Measurements from ENCODE around the gene DOCK1. TPM values are rescaled to one million over a fixed set of nuclear protein-coding genes. Genes with fewer than 3 reads are reported as not detected.

The DOCK1 gene
- total RNA-seq, 1 experiment from 2014 or later, result 44.5 TPM

DNA sequence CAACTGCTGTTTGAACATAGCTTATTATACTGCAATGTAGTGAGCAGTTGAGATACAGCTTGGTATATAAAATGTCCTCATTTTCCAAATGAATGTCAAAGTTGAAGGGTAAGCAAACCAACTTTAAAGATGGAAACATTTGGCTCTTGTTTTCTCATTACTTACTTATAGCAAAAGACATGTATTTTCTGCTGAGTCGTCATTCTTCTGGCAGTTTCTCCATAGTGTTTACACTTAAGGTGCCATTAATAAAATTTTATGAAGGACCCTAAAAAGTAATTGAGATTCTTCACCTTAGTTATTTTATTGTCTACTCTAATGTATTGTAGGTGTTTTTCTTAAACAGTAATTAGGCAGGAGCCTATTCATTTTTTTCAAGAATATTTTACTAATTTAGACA, 222.6 kb downstream of the DOCK1 start:
- Histone ChIP-seq H3K36me3 (replicated peaks; ENCODE audit: control insufficient read depth, insufficient read depth, low read length) (peaks cover 3% of the 10 kb centered on the region), H3K4me3 (ENCODE audit: insufficient read depth, low read depth, low read length) (no peak overlapping the region), H3K27me3 (ENCODE audit: control insufficient read depth, insufficient read depth, low read length) (no peaks in the 10 kb centered on the region)
- no peak for DNase-seq

DNA sequence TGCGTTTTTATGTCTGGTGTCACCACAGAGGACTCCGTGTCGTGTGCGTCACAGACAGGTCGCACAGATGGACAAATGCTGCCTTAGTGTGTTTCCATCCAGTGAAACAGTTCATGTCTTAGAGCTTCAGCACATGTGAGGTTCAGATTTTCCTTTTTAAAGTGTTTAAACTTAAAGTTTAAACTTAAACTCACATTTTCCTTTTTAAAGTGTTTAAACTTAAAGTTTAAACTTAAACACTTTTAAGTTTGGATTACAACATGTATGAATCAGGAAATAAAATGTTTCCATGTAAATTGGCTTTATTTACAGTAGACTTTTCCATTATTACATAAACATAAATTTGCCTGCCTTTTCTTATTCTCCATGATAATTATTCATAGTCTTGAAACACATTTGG, 223.9 kb downstream of the DOCK1 start:
- peaks cover 3% of the 10 kb centered on the region for H3K36me3 ChIP-seq (replicated peaks; ENCODE audit: control insufficient read depth, insufficient read depth, low read length)
- H3K4me3 ChIP-seq (ENCODE audit: insufficient read depth, low read depth, low read length), result no peak overlapping the region
- H3K27me3 ChIP-seq (ENCODE audit: control insufficient read depth, insufficient read depth, low read length), result no peaks in the 10 kb centered on the region
- DNase-seq, result no peak

DNA sequence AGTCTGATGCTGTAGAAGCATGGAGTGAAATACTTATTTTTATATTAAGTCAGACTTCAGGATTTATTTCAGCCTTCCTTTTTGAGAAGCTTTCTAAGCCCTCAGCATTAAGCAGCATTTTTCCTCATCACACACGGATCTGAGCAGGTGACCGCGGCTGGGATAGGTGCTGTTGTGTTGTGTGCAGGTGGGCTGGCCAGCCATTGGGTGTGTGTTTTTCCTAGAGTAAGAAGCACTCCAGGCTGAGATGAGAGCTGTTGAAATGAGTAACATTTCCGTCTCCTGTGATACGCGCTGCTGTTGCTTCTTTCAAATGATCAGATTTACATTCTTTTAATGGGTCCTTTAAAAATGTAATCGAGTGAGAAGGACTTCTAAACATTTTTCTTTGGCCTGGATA, 227.2 kb downstream of the DOCK1 start:
- DNase-seq, result no peak
- Histone ChIP-seq H3K36me3 (replicated peaks; ENCODE audit: control insufficient read depth, insufficient read depth, low read length) (peaks cover 3% of the 10 kb centered on the region; the same call in 1 of the 2 replicates), H3K27me3 (ENCODE audit: control insufficient read depth, insufficient read depth, low read length) (no peaks in the 10 kb centered on the region), H3K4me3 (ENCODE audit: insufficient read depth, low read depth, low read length) (no peak overlapping the region)

DNA sequence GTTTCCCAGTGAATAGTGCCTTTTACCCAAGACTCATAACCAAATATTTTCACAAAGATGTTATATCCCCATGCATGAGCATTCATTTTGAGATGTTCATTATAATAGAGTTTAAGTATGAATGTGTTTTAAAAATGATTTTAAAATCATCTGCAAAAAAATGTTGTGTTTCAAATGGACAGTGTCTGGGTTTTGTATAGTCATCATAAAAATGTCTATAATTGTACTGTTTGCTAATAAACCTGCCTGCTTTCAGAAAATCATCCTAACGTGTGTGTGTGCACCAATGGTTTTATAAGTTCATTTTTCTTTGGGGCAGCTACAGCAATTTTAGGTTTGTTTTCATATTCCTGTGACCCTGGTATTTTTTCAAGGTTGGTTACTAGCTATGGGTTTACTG, 228.0 kb downstream of the DOCK1 start:
- peaks cover 3% of the 10 kb centered on the region; the same call in 1 of the 2 replicates for H3K36me3 ChIP-seq (replicated peaks; ENCODE audit: control insufficient read depth, insufficient read depth, low read length)
- no peak overlapping the region for H3K4me3 ChIP-seq (ENCODE audit: insufficient read depth, low read depth, low read length)
- no peak for DNase-seq
- no peaks in the 10 kb centered on the region for H3K27me3 ChIP-seq (ENCODE audit: control insufficient read depth, insufficient read depth, low read length)

DNA sequence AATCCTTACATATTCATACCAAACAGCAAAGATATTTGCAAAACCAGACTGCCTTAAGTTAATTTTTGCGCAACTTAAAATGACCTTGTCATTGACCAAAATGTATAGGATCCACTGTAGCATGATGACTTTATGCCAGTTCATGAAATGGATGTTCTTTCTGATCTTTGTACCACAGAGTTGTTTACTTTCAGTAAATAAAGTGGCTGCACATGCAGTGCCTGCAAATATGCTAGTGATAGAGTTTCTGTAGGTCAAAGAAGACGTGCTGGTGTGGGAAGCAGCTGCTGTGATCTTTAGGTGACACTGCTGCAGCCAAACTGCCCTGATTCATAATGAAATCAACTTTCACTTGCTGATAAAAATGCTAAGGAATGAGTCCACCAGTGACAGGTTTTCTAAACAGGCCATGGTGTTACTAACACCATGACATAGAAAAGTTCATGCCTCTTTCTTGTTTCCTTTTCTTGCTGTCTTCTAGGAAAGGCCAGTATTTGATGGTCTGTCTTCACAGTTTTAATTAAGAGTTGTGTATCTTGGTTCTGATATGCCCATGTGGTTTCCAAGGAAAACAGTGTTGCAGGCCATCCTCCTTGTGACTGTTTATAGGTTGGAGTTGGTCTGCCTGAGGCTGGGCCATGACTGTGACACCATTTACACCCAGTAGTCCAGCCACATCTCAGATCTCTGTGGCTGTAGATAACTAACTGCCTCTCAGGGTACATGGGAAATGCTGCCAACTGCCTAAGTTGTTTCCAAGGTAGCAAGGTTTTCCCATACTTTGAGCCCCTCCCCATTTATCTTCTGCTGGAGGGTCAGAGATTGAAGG, 228.7 kb downstream of the DOCK1 start:
- no peak overlapping the region for H3K4me3 ChIP-seq (ENCODE audit: insufficient read depth, low read depth, low read length)
- H3K36me3 ChIP-seq (replicated peaks; ENCODE audit: control insufficient read depth, insufficient read depth, low read length), result peaks cover 3% of the 10 kb centered on the region; the same call in 1 of the 2 replicates
- H3K27me3 ChIP-seq (ENCODE audit: control insufficient read depth, insufficient read depth, low read length), result no peaks in the 10 kb centered on the region
- DNase-seq, result no peak

DNA sequence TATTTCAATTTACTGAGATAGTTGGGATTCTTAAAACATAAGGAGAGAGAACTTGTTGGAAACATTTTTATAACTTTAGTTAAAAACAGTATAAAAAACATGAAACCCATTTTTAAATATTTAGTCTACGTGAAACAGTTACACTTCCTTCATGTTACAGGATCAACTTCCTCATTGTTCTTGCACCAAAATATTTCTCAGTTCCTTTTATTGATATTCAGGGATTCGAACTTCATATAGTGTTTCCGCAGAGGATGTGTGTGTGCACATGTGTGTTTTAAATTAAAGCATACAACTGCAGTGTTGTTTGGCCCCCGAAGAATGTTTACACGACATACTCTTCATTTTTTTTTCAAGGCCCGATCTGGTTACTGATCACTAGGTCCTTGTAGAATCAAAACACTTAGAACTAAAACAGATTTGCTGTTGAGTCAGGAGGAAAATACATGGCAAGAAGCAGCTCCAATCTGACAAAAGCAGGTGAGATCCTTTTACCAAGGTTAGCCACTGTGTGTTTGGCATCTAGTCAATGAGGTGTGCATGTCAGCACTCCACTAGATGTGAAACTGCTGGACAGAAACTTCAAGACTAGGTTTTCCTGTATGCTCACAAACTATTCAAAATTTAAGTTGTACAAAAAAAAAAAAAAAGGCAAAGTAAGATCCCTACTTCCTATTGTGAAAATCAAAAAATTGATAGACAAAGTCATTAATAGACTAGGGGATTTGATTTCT, 230.8 kb downstream of the DOCK1 start:
- H3K36me3 ChIP-seq (replicated peaks; ENCODE audit: control insufficient read depth, insufficient read depth, low read length), result no peaks in the 10 kb centered on the region; the same call in 1 of the 2 replicates
- DNase-seq, result no peak
- H3K27me3 ChIP-seq (ENCODE audit: control insufficient read depth, insufficient read depth, low read length), result no peaks in the 10 kb centered on the region
- H3K4me3 ChIP-seq (ENCODE audit: insufficient read depth, low read depth, low read length), result no peak overlapping the region

DNA sequence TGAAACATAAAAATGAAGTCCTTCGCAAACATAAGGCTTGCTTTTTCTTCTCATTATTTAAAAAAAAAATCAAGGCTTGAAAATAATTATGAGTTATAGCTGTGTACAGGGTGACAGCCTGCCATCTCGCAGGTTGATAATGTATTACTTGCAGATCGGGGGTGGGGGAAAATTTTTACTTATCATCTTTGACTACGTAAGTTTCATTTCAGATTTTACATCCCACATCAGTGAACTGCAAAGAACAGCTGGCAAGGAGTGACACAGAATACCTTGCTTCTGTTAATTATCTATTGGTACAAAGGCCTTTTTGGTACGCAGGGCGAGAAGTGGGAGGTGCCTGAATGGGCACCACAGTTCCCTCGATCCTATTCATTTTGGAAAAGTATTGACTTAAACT, 232.2 kb downstream of the DOCK1 start:
- Histone ChIP-seq H3K4me3 (ENCODE audit: insufficient read depth, low read depth, low read length) (no peak overlapping the region), H3K36me3 (replicated peaks; ENCODE audit: control insufficient read depth, insufficient read depth, low read length) (no peaks in the 10 kb centered on the region; the same call in 1 of the 2 replicates), H3K27me3 (ENCODE audit: control insufficient read depth, insufficient read depth, low read length) (no peaks in the 10 kb centered on the region)
- no peak for DNase-seq

DNA sequence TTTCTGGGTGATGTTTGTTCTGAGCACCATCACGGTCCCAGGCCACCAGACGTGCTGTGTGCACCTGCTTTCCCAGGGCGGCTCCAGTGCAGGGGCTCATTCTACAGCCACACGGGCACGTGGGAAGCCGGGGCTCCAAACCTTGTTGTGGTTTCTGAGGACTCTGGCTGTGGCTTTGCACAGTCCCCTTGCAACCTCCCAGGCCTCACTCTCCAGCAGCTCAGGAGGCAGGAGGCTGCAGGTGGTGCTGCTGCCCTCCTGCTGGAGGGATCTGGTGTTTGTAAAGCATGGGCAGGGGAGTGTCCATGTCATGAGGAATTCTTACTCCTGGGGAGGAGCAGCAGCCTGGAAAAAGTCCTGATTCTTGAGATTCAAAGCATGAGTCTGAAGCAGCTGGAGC, 236.9 kb downstream of the DOCK1 start:
- no peak for DNase-seq
- no peaks in the 10 kb centered on the region; the same call in 1 of the 2 replicates for H3K36me3 ChIP-seq (replicated peaks; ENCODE audit: control insufficient read depth, insufficient read depth, low read length)
- H3K27me3 ChIP-seq (ENCODE audit: control insufficient read depth, insufficient read depth, low read length), result no peaks in the 10 kb centered on the region
- no peak overlapping the region for H3K4me3 ChIP-seq (ENCODE audit: insufficient read depth, low read depth, low read length)

DNA sequence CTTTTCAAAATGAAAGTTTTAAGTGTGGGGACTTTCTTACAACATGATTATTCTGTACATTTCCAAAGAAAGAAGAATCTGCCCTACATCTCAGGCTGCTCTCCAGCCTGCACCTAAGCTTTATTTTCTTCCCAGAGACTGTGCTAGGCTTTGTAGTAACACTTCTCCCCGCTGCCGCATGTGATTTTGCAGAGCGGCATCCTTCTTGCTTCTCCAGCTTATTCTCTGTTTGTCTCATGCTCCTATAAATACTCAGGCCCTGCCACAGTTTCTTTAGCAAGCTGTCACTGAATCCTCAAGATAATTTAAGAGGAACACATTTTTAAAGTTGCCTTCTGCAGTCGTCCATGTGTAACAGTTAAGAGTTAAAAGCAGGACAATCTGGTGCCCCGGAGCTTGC, 237.6 kb downstream of the DOCK1 start:
- Histone ChIP-seq H3K4me3 (ENCODE audit: insufficient read depth, low read depth, low read length) (no peak overlapping the region), H3K36me3 (replicated peaks; ENCODE audit: control insufficient read depth, insufficient read depth, low read length) (no peaks in the 10 kb centered on the region; the same call in 1 of the 2 replicates), H3K27me3 (ENCODE audit: control insufficient read depth, insufficient read depth, low read length) (no peaks in the 10 kb centered on the region)
- DNase-seq, result no peak

DNA sequence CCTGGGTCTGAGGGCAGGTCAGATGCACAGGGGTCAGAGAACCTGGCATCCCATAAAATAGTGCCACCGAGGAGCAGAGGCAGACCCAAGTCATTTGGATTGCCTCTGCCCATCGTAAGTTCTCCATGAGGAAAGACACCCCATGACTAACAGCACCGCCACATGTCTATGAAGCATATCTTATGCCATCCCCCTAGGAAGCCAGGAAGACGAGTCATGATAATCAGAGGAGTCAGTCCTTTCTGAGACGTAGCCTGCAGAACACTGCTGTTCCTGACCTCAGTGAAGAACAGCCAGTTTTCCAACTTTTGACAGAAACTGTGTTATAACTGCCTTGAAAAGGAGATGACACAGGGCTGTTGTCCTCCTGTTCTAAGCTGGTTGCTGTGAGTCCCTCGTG, 239.9 kb downstream of the DOCK1 start:
- no peak for DNase-seq
- no peak overlapping the region for H3K4me3 ChIP-seq (ENCODE audit: insufficient read depth, low read depth, low read length)

DNA sequence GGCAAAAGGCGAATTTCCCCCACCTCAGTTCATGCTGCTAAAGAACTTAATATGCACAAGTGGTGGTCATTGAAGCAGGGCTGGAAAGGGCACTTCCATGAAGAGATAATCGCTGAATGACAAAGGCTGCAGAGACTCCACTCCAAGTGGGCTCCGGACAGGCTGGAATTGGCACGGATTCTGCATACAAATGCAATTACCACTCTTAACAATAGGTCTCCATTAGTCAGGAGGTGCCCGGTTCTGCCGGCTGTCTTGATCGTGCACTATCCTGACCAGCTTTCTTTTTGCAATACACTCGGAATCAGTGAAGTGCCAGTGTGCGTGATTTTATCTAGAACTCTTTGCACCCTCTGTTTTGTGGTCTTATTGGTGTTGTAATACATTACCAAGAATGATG, 241.4 kb downstream of the DOCK1 start:
- Histone ChIP-seq H3K4me3 (ENCODE audit: insufficient read depth, low read depth, low read length) (no peak overlapping the region), H3K36me3 (replicated peaks; ENCODE audit: control insufficient read depth, insufficient read depth, low read length) (no peaks in the 10 kb centered on the region), H3K27me3 (ENCODE audit: control insufficient read depth, insufficient read depth, low read length) (no peaks in the 10 kb centered on the region)
- DNase-seq, result no peak

More for the DNA sequence above, 239.9 kb downstream of the DOCK1 start:
- no peaks in the 10 kb centered on the region for H3K36me3 ChIP-seq (replicated peaks; ENCODE audit: control insufficient read depth, insufficient read depth, low read length)
- H3K27me3 ChIP-seq (ENCODE audit: control insufficient read depth, insufficient read depth, low read length), result no peaks in the 10 kb centered on the region

DNA sequence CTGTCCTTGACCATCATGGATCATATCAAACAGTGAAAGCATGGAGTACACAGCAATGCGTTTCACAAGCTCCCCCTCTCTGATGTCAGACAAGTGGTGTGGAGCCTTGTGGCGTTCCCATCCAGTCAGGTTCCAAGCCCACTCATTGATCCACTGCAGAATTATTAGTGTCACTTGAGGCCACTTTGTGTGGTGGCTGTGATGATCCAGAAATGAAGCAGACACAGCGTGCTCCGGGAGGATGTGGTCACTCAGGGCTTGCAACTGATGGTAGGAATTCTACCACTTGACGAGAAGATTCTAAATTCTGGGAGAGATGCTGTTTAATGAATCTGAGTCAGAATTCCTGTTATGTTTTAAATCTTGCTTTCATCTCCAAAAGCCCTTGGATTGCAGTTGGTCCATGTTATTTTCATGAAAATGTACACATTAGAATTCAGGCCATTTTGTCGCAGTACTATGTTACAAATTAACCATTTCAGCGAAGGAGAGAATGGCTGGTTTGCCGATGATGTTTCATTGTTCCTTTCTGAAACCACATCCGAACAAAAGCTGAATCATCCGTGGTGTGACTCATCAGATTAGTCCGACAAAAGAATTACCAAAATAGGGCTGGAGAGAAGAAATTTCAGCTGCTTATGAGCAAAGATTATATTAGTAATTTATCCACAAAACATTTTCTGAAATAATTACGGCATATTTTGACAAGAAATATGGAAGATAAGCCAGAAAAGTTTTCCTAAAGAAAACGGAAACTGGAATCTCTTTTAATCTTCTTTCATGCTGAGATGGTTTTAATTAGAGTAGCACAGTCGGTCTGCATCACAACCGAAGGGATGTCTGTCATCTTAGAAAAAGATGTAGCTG, 243.1 kb downstream of the DOCK1 start:
- H3K36me3 ChIP-seq (replicated peaks; ENCODE audit: control insufficient read depth, insufficient read depth, low read length), result no peaks in the 10 kb centered on the region
- no peak for DNase-seq
- H3K4me3 ChIP-seq (ENCODE audit: insufficient read depth, low read depth, low read length), result no peak overlapping the region
- H3K27me3 ChIP-seq (ENCODE audit: control insufficient read depth, insufficient read depth, low read length), result no peaks in the 10 kb centered on the region

DNA sequence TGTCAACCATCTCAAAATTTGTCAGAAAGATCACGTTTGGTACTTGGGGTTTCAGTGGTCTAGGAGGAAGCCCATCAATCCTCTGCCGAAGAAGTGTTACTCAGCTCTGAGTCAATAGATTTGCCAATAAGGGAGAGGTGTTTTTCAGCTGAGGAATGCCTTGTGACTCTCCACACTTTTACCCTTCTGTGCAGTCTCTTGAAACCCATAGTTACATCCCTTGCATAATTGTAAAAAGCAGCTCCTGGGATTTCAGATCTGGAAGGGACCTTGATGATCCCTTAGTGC, 243.6 kb downstream of the DOCK1 start:
- H3K36me3 ChIP-seq (replicated peaks; ENCODE audit: control insufficient read depth, insufficient read depth, low read length), result no peaks in the 10 kb centered on the region
- no peaks in the 10 kb centered on the region for H3K27me3 ChIP-seq (ENCODE audit: control insufficient read depth, insufficient read depth, low read length)
- no peak for DNase-seq
- no peak overlapping the region for H3K4me3 ChIP-seq (ENCODE audit: insufficient read depth, low read depth, low read length)

DNA sequence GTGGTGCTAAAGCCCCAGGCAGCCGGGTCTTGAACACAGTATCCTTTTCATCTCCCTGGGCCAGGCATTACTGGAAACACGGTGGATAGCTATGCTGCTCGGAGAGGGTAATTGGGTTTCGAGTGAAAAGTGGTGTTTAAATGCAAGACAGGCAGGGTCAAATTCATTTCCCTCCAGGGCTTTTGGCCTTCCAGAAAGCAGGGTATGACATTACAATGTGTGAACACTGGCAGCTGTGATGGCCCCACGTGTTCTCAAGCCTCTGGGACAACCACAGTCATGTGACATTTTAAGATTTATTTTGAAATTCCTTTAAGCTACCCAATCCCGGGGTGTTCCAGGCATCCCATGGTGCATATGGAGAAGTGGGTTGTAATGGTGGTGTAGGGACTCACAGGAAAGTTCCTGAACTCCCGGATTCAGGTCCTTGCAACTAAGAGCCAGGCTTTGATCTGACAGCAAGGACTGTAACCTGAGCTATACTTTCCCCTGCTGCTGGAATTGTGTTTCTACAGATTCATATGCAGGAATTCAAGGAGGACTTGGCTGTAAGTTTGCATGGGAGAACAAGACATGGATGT, 244.4 kb downstream of the DOCK1 start:
- Histone ChIP-seq H3K36me3 (replicated peaks; ENCODE audit: control insufficient read depth, insufficient read depth, low read length) (no peaks in the 10 kb centered on the region), H3K27me3 (ENCODE audit: control insufficient read depth, insufficient read depth, low read length) (no peaks in the 10 kb centered on the region), H3K4me3 (ENCODE audit: insufficient read depth, low read depth, low read length) (no peak overlapping the region)
- peak; percentile 50 for DNase-seq

All from H7 (cell line).